ENCODE measurements around the gene RREB1. TPM values are rescaled to one million over a fixed set of nuclear protein-coding genes. Genes with fewer than 3 reads are reported as not detected.

Gene RREB1
- total RNA-seq, 4 donors from 2014 or later: 40.8 to 68.6 (median 54.4) TPM

DNA sequence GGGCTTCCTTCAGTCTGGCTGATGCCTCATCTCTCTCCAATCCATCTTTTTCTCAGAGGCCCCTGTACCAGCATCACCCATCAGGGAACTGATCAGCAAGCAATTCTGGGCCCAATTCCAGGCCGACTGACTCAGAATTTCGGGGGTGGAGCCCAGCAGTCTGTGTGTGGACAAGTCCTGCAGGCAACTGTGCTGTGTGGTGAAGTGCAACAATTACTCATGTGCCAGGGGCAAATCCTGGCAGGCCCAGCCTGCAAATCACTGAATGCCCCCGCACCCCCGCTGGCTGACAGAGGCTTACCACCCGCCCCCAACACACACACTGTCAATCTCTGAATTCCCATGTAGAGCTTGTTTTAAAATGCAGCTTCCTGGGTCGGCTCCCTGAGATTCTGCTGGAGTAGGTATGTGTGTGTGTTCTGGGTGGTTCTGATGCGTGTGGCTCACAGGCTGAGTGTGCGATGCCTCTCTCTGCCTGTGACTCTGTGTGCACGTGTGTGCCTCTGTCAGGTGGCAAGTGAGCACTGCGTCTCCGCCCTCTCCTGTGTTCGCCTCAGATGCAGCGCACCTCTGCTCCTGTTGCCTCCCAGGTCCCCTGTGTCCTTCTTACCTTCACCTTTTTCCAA, 159.8 kb downstream of the RREB1 start:
- WGBS, 2 donors: 33 to 40% methylated on average over 13 of the region's 13 CpGs
- H3K4me3 ChIP-seq (ENCODE audit: low read depth, poor library complexity, severe bottlenecking): no peak overlapping the region
- no peak for TF ChIP-seq POLR2A (IDR thresholded peaks at IDR 0.05)
- TF ChIP-seq, protein P1, sequence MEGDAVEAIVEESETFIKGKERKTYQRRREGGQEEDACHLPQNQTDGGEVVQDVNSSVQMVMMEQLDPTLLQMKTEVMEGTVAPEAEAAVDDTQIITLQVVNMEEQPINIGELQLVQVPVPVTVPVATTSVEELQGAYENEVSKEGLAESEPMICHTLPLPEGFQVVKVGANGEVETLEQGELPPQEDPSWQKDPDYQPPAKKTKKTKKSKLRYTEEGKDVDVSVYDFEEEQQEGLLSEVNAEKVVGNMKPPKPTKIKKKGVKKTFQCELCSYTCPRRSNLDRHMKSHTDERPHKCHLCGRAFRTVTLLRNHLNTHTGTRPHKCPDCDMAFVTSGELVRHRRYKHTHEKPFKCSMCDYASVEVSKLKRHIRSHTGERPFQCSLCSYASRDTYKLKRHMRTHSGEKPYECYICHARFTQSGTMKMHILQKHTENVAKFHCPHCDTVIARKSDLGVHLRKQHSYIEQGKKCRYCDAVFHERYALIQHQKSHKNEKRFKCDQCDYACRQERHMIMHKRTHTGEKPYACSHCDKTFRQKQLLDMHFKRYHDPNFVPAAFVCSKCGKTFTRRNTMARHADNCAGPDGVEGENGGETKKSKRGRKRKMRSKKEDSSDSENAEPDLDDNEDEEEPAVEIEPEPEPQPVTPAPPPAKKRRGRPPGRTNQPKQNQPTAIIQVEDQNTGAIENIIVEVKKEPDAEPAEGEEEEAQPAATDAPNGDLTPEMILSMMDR (IDR thresholded peaks at IDR 0.05): no peak
- DNase-seq (ENCODE audit: low spot score in 2 of 2): peak; percentile 87 to 95
- intact Hi-C loops (cut with DNase I; ENCODE audit: low total_unique reads): no loop called here

DNA sequence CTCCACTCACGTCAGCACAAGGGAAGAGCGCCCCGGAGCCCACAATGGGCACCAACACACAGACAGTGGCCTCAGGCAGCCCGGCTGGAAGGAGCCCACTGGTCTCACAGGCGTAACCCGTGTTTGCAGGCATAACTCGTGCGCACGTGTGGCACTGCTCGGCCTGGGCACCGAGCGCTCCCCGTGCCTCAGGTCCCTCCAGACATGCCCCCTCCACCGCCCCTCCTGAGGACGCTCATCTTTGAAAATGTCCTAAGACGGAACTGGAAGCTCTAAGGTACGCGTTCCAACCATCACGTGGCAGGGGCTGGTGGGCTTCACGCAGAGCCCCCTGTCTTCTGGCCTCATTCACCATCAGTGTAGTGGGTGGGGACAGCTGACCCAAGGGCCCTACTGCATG, 160.6 kb downstream of the RREB1 start:
- intact Hi-C loops (cut with DNase I; ENCODE audit: low total_unique reads): no loop called here
- peak in 1 of 2 donors; percentile 72 for DNase-seq (ENCODE audit: low spot score in 2 of 2)
- 73 to 75% methylated on average over 20 of the region's 20 CpGs for WGBS, 2 donors
- no peak for TF ChIP-seq POLR2A (IDR thresholded peaks at IDR 0.05)
- TF ChIP-seq, protein P1 (IDR thresholded peaks at IDR 0.05): no peak
- no peak overlapping the region for H3K4me3 ChIP-seq (ENCODE audit: low read depth, poor library complexity, severe bottlenecking)

DNA sequence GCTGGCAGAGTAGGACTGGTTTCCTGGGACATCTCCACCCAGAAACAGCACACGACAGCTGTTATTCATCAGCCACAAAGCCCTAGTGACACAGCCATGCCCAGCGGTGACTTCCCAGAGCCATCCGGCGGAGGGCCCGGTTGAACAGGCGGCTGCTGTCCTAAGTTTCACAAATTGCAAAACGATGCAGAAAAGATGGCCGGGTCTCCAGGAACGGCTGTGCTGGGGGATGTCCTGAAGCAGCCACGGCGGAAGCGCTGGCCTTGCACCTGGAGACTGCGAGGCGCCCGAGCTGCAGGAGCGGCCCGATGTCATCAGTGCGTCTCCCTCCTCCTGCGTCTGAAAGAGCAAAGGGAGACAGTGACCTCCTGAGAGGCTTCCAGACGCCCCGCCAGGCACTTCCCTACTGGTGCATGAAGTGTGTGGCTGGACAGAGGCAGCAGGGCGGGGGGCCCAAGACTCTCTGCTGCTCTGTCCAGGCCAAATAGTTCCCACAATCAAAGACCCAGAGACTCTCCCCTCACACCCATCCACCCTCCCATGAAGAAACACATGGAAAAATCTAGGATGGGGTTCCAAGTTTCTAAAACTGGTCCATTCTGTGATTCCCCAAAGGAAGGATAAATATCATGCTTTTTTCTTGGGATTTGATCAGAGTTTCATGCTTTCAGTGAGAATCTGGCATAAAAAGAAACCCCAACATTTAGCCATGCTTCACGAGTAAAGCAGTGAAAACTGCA, 161.2 kb downstream of the RREB1 start:
- 78 to 85% methylated on average over 23 of the region's 23 CpGs for WGBS, 2 donors
- no peak for TF ChIP-seq POLR2A (IDR thresholded peaks at IDR 0.05)
- peak in 1 of 2 donors; percentile 83 for DNase-seq (ENCODE audit: low spot score in 2 of 2)
- intact Hi-C loops (cut with DNase I; ENCODE audit: low total_unique reads): no loop called here
- H3K4me3 ChIP-seq (ENCODE audit: low read depth, poor library complexity, severe bottlenecking): no peak overlapping the region

DNA sequence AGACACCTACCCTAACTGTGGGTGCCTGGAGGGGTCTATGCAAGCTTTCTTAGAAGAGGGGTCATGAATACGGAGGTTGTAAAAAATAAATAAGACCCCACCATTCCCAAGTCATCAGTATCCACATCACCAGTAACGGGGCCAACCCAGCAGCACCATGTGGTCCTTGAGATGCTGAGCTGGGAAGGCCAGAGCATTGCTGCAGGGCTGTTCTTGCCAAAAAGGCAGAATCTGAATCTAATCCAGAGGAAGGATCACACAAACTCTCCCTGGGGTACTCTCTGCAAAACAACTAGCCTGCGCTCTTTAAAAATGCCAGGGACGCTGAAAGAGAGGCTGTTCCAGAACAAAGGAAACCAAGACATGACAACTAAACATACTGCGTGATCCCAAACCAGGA, 162.1 kb downstream of the RREB1 start:
- intact Hi-C loops (cut with DNase I; ENCODE audit: low total_unique reads): no loop called here
- peak in 1 of 2 donors; percentile 68 for DNase-seq (ENCODE audit: low spot score in 2 of 2)
- H3K4me3 ChIP-seq (ENCODE audit: low read depth, poor library complexity, severe bottlenecking): no peak overlapping the region
- WGBS, 2 donors: 74 to 77% methylated on average over 5 of the region's 5 CpGs
- TF ChIP-seq, protein P1 (IDR thresholded peaks at IDR 0.05): no peak
- no peak for TF ChIP-seq POLR2A (IDR thresholded peaks at IDR 0.05)

DNA sequence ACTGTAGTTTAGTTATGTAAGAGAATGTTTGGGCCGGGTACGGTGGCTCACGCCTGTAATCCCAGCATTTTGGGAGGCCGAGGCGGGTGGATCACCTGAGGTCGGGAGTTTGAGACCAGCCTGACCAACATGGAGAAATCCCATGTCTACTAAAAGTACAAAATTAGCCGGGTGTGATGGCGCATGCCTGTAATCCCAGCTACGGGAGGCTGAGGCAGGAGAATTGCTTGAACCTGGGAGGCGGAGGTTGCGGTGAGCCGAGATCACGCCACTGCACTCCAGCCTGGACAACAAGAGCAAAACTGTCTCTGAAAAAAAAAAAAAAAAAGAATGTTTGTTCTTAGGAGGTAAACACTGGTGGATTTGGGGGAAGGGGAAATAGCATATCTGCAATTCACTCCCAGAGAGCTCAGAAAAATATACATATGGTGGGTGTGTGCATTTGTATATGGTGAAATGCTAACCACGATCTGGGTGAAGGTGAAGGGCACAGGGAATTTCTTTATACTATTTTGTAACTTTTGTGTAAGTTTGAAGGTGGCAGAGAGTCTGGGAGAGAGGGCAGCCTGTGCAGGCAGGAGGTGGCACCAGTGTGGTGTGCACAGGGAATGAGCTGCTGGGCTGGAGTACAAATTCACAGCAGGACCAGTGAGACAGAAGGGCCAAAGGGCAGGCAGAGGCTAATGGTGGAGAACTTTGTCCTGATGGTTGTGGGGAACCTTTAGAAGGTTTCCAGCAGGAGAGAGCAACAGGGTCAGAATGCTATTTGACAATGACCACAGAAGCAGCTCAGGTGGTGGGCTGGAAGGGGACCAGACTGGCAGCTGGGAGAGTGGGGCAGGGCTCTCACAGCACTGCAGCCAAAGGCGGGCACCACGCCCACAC, 162.8 kb downstream of the RREB1 start:
- 83 to 87% methylated on average over 16 of the region's 16 CpGs for WGBS, 2 donors
- peak in 1 of 2 donors; percentile 31 for DNase-seq (ENCODE audit: low spot score in 2 of 2)
- TF ChIP-seq POLR2A (IDR thresholded peaks at IDR 0.05): no peak
- TF ChIP-seq, protein P1 (IDR thresholded peaks at IDR 0.05): no peak
- H3K4me3 ChIP-seq (ENCODE audit: low read depth, poor library complexity, severe bottlenecking): no peak overlapping the region
- intact Hi-C loops (cut with DNase I; ENCODE audit: low total_unique reads): no loop called here

DNA sequence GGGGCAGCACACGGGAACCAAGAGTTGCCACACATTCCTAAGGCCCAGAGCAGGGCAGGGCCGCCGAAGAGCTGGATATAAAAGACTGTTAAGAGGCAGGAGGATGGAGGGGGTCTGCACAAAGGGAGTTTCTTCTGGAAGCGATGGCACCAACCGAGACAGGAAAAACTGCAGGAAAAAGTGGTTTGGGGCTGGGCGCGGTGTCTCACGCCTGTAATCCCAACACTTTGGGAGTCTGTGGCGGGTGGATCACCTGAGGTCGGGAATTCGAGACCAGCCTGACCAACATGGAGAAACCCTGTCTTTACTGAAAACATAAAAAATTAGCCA, 163.4 kb downstream of the RREB1 start:
- TF ChIP-seq, protein P1 (IDR thresholded peaks at IDR 0.05): no peak
- no peak for TF ChIP-seq POLR2A (IDR thresholded peaks at IDR 0.05)
- 64 to 72% methylated on average over 11 of the region's 11 CpGs for WGBS, 2 donors
- no peak for DNase-seq (ENCODE audit: low spot score in 2 of 2)
- H3K4me3 ChIP-seq (ENCODE audit: low read depth, poor library complexity, severe bottlenecking): no peak overlapping the region
- intact Hi-C loops (cut with DNase I; ENCODE audit: low total_unique reads): no loop called here

All from lower leg skin (tissue), 4 donors.